GM10266 (cell line): ENCODE results near the gene DRG1.

Experiments used
- DNase-seq: peaks from one replicate; pipeline ENCODE4 v3.0.0; 2012; ENCODE audit errors: extremely low spot score
- CTCF ChIP-seq: IDR thresholded peaks from 2 replicates; pipeline ENCODE4 v1.5.1; 2012; ENCODE audit warnings: mild to moderate bottlenecking, low read depth; ENCODE audit not compliant: control insufficient read depth, insufficient read depth; ENCODE audit errors: missing control alignments

The DRG1 gene

GRCh38 chr22:31399211-31400022, at the start of gene DRG1:
DRG1 (plus strand) TSS chr22:31399604; CDS start chr22:31399684, 80 bp downstream.
- no peak for TF ChIP-seq CTCF
- peak; percentile 98 for DNase-seq

GRCh38 chr22:31349960-31350359, 49.4 kb upstream of the DRG1 start:
- TF ChIP-seq CTCF: no peak
- DNase-seq: no peak

GRCh38 chr22:31350410-31350863, 49.0 kb upstream of the DRG1 start:
- no peak for TF ChIP-seq CTCF
- DNase-seq: no peak

GRCh38 chr22:31354515-31354914, 44.9 kb upstream of the DRG1 start:
- DNase-seq: no peak
- no peak for TF ChIP-seq CTCF

- TF ChIP-seq CTCF: no peak
- peak; percentile 2 for DNase-seq
Observed at GRCh38 chr22:31360029-31360428, 39.4 kb upstream of the DRG1 start.

- peak; percentile 0 for DNase-seq
- no peak for TF ChIP-seq CTCF
Observed at GRCh38 chr22:31361743-31362142, 37.7 kb upstream of the DRG1 start.

GRCh38 chr22:31363885-31364465, 35.4 kb upstream of the DRG1 start:
- peak; percentile 2 for DNase-seq
- TF ChIP-seq CTCF: no peak
